ENCODE measurements around the gene SYT15.
"Not testable (repeated sequence)": the region's sequence is repeated elsewhere in the genome, so short reads cannot be mapped to it uniquely, and the experiment has no call there.

- TF ChIP-seq CTCF, POLR2A (IDR thresholded peaks at IDR 0.05): not testable (repeated sequence)
These were observed 1.1 kb upstream of the SYT15 start for GRCh38 chr10:46577624-46578473.

All from lower leg skin (tissue), 3 donors.